GF-D8 (cell line): Measurements from ENCODE around the gene FLT1.

Source experiments
- DNase-seq: peaks from one replicate; lab custom pipeline; 2025; lab: John Stamatoyannopoulos, UW

The FLT1 gene

DNA sequence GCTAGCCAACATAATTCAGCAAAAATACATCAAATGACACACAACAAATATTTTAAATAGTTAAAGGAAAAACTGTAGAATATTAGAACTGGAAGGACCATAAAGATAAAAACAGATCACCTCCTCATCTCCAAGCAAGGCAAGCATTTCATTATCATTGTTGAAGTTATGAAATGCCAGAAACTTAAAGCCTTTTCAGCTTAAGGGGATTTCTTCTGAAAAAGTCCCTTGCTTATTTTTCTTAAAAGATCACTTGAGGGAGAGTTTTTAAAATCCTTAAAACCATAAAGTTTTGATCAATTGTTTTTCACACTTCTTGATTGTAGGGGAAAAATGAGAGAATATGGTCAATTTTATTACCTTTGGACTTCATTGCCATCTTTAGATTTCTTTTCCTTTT, 37.4 kb downstream of the FLT1 start:
- no peak for DNase-seq

DNA sequence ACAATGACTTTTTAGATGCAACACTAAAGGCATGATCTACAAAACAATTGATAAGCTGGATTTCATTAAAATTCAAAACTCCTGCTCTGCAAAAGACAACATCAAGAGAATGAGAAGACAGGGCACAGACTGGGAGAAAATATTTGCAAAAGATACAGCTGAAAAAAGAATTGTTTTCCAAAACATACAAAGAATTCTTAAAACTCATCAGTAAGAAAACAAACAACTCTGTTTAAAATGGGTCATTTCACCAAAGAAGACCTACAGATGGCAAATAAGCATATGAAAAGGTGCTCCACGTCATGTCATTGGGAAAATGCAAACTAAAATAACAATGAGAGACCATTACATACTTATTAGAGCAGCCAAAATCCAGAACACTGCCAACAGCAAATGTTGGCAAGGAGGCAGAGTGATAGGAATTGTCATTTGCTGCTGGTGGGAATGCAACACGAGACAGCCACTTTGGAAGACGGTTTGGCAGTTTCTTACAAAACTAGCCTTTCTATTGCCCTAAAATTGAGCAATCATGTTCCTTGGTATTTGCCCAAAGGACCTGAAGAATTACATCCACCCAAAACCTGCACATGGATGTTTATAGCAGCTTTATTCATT, 39.2 kb downstream of the FLT1 start:
- no peak for DNase-seq

DNA sequence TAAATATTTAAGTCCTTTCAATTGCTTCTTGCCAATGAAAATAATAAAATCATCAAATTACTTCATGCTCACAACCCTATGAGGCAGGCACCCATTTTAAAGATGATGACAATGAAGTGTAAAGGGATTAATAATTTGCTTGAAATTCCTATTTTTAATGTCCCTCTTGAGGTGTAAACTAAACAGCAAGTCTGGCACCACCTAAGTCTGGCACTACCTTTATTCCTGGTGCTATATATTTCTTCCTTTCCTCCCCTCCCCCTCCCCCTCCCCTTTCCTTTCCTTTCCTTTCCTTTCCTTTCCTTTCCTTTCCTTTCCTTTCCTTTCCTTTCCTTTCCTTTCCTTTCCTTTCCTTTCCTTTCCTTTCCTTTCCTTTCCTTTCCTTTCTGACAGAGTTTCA, 42.2 kb downstream of the FLT1 start:
- DNase-seq, result no peak

DNA sequence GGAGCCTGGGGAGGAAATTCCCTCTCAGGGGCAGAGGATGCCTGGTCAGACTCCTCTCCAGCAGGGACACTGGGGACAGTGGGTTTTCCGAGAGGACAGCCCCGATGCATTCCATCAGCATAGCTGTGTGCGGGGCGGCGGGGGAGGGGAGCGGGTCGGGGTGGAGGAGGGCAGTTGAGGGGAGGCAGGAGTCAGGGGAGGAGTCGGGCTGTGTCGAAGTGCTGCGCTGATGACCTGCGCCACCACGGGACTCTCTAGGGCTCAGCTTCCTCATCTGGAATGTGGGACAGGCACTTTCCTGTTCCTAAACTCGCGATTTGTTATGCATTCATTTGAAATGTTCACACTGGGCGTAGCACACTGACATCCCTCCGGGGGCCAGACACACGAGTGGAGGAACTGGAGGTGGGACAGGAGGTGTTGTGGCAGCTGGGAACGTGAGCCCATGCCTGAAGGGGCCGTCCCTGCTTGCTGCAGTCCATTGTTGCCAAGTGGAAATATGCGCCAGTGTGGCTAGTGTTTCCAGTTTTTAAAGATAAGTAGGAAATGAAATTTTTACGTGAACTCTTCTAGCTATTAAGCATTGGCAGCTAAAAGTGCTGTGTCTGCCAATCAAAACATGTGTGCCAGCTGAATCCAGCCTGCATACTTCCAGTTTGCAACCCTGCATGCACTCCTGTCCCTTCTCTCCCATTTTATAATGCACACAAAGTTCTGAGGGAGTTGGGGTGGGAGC, 43.3 kb downstream of the FLT1 start:
- no peak for DNase-seq

DNA sequence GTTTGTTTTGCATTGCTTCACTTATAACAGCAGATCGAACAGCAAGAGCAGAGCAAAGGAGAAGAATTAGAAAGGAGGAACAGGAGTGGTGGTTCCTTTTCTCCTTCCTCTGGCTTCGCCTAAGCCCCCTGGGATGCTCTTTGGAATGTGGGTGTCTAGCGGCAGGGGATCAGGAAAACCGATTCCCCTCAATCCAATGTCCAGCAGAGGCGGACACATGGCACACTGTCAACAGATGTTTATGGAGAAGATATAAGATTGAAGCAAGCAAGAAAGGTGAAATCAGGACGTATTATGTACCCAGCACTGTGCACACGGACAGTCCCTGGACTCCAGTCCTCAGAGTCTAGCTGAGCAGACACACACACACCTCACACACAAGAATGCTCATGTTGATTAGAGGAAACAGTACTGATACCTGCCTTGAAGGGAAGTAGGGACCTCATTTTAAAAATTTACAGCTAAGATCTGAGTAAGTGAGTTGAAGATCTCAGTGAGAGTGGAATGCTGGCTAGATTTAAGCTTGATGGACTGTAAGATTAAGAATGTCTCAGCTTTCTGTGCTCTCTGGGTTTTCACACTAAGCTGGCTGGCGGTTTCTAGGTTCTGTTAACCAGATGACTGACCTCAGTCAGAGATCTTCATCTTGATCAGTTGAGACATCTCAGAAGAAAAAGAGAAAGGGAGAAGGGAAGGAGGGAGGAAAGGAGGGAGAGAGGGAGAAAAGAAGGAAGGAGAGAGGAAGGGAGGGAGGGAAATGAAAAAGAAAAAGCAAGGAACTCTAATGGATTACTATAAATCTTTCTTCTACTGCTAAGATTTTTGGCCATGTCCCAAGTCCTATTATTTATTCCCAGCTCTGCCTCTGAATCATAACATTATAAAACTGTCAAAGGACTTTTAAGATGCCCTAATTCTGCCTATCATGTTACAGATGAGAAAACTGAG, 44.8 kb downstream of the FLT1 start:
- no peak for DNase-seq

DNA sequence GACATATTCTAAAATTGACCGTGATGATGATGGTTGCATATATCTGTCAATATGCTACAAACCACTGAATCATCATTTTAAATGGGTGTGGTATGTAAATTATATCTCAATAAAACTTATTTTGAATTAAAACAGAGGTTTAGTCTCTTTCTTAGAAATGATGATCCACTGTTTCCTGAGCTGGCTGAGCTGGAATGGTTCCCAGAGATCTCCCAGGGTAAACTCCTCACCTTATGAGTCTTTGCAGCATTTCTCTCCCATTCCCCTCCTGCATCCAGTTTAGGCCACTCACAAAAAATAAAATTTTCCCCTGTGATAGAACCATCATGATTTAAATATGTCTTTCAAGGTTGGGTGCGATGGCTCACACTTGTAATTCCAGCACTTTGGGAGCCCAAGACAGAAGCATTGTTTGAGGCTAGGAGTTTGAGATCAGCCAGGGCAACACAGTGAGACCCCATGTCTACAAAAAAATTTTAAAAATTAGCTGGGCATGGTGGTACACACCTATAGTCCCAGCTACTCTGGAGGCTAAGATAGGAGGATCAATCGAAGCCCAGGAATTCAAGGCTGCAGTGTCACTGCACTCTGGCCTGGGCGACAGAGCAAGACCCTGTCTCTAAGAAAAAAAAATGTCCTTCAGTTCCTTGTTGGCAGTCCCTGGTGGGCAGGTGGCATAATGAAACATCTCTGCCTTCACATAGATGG, 46.1 kb downstream of the FLT1 start:
- no peak for DNase-seq

DNA sequence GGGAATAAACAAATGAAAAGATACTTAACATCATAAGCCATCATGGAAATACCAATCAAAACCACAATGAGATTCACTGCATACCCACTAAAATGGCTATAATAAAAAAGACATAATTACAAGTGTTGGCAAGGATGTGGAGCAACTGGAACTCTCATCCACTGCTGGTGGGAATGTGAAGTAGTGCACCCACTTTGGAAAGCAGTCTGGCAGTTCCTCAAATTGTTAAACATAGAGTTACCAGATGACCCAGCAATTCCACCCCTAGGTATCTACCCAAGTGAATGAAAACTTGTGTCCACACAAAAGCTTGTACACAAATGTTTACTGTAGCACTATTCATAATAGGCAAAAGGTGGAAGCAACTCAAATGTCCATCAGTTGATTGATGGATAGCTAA, 46.9 kb downstream of the FLT1 start:
- no peak for DNase-seq

DNA sequence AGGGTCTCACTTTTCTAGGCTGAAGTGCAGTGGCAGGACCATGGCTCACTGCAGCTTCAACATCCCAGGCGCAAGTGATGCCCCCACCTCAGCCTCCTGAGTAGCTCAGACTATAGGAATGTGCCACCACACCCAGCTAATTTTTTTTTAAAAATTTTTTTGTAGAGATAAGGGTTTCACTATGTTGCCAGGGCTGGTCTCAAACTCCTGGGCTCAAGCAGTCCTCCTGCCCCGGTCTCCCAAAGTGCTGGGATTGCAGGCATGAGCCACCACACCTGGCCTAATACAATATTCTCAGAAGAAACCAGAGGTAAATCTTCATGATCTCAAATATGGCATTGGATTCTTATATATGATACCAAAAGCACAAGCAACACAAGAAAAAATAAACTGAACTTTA, 47.7 kb downstream of the FLT1 start:
- DNase-seq, result no peak

DNA sequence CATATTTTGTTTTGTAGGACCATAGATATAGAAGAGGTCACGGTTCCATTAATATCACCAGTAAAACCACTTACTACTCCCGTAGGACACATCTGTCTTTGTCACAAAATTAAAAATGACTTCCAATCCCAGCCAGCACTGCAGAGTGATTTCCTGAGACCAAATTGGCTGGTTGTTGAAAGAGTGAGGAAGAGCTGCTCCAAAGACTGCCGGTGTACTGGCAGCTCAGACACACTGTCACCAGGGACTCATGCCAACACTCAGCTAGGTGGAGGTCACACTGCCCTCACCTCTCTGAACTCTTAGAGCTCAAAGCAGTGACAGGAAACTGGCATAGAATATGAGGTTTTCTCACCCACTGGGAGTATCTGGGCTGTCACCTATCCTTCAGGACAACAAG, 52.1 kb downstream of the FLT1 start:
- DNase-seq, result no peak

DNA sequence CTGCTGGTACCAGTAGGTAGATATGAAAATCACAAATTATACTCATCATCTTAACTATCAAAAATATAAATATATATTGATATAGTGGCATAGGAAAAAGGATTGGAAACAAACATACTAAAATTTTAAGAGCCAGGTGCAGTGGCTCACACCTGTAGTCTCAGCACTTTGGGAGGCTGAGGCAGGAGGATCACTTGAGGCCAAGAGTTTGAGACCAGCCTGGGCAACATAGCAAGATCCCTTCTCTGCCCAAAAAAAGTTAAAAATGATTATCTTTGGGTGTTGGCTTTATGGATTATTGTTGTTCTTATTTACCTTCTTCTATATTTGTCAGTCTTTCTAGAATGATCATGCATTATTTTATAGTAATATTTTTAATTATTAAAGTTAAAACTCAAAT, 53.4 kb downstream of the FLT1 start:
- DNase-seq, result no peak

DNA sequence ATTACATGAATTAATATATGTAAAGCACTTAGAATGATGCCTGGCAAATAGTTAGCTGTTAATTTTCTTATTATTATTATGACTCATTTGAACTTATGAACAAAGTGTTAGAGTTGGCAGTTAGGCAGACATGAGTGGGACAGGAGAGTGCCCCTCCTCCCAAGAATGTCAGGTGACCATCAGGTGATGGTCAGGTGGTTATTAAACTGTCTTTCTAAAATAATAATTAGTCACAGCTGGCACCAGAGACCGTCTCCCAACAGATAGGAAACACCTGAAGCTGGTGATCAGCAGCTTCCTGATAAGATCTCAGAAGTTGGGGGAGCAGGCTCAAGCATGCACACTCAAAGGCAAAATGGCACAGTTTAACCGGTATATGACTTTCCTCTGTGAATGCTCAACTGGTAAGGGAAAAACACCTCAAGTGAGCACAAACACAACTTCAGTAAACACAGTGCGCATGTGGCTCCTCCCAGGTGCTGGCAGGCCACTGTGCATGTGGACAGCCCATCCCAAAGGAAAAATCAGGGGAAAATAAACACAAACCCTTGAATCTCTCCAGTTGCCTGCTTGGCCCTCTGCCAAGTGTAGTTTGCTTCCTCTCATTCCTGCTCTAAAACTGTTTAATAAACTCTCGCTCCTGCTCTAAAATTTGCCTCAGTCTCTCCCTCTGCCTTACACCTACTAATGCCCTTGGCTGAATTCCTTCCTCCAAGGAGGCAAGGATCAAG, 54.0 kb downstream of the FLT1 start:
- no peak for DNase-seq

DNA sequence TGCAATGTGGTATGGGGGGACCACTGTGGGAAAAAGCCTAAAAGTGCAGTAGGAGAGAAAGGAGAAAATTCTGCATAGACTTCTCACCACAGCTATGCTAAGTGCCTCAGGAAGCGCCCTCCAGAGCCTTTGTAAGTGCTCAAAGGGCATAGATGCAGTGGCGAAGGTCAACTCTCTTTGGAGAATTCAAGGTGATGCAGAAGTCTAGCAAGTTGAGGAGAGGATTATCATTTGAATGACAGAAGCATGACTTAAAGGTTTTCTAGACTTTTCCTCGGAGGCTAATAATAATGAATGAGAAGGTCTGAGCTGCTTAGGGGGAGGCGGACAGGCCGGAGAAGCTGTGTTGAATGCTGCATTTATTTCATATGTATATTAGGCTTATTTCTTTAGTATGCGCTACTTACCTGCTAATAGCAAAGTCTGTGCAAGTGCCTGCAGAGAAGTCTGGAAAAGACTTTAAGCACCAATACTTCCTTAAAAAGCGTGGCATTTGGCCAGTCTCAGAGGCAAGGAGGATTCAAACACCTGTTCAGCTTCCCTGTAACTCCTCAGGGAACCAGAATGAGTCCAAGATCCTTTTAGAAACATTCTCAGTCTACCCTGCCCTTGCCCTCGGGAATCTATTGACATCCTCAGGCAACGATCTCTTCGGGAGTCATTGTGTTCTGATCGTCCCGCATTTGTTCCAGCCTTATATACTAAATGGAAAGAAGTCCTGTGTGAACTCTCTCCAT, 56.2 kb downstream of the FLT1 start:
- DNase-seq, result no peak

DNA sequence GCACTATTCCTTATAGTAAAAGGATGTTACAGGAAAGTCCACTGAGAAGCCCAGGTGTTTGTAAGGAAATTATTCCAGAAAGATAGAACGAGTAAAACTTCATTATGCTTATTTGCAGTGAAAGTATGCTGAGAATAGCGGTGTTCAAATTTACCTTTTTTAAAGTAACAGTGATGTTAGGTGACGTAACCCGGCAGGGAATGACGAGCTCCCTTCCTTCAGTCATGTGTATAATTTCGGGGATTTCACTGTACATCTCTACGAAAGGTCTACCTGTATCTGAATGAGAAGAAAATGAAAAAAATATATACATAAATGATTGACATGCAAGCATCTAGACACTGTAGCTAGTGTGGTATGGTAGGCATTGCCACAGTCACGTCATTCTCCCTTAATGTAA, 56.9 kb downstream of the FLT1 start:
- no peak for DNase-seq

DNA sequence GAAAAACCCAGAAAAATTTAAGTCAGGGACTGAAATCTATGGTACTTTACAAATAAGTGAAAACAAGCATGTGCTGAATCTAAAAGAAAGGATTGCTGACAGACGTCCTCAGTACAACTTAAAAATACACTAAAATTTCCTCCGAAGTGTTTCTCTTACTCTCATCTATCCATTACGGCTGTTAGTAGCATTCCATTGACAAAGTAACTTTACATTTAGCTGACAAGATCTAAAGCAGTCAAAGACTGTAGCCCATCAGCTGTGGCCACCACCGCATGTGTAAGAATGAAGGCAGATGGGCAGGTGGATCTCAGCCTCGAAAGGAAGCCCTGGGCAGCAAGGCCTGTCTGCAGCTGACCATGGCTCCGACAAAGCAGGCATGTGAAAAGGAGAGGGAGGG, 59.0 kb downstream of the FLT1 start:
- DNase-seq, result no peak

DNA sequence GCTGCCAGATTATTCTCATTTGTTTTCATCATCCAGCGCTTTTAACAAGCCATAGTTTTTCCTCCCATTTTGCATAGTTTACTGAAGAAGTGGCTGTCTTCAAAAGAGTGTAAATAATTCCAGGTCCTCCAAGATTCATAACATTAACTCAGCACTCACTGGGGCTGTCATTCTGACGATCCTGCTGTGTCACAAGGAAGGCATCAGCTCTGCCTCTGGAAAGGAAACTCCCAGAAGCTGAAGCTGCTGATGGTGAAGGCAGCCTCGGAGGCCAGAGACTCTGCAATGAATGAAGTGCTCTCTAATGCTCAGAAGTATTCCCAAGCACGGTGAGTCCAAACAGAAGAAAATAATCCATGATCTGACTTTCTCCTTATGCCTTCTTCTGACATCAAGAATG, 60.0 kb downstream of the FLT1 start:
- no peak for DNase-seq

DNA sequence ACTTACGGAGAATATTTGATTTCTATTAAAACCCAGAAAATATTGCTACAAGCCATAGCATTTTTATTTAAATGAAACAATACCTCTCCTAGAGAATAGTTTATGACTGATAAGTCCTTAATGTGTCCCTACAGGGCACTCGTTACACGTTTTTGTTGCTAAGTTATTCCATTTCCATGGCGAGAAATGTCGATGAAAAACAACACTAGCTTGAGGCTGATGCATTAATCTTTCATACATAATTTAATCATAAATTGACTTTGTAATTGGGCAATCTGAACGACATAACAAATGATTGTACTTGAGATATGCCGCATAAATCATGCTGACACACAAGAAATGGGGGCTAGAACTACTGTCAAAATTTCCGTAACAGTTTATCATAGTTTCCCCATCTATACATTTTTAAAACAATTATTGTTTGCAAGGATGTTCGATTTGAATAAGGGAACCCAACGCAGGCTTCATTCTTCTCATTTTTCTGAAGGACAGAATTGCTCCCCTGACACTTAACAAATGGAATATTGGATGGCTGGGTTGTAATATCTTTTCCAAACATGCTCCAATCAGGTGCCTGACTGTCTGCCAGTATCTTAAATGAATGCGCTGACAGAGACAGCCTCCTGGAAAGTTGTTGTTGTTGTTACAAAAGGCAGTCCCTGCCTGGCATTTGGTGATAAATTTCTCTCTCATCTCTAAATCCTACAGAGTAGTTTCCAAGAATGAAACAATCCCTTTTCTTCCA, 61.9 kb downstream of the FLT1 start:
- DNase-seq, result no peak

DNA sequence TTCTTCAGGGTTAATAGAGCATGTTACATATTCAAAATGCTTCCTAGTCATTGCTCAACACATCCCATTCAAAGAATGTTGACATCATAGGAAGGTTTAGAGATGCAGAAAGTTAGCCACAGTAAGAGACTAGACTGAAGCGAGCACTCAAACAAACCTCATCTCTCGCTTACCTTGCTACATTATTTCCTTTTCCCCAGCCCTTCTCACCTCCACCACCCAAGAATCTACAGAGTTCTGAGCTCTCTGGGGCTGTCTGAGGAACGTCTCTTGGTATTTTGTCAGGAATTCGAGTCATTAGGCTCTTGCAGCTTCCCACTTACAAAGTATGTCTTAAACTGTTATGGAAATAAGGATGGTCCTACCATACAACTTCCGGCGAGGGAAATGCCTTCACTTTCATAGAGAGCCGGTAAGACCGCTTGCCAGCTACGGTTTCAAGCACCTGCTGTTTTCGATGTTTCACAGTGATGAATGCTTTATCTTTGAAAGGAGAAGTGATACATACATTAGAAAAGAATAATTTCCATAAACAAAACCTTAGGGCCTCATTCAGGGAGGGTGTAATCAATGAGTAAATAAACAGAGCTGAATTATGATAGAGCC, 65.1 kb downstream of the FLT1 start:
- no peak for DNase-seq

DNA sequence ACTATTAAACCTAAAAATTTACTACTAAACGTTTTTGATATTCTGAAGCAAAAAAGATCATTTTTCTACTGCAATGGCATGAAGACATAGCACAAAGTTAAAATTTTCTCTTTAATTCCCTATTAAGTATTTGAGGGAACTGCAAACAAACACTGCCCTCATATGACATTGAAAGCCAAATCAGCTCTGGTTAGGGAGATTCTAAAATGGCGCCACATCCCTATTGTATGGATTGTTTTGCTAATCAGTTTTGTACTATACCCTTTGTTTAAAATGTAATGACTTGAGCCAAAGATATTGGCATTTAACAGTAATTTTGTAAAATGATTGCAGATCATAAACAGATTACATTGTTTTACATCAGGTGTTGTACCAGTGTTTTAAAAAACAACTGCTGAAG, 65.8 kb downstream of the FLT1 start:
- no peak for DNase-seq

DNA sequence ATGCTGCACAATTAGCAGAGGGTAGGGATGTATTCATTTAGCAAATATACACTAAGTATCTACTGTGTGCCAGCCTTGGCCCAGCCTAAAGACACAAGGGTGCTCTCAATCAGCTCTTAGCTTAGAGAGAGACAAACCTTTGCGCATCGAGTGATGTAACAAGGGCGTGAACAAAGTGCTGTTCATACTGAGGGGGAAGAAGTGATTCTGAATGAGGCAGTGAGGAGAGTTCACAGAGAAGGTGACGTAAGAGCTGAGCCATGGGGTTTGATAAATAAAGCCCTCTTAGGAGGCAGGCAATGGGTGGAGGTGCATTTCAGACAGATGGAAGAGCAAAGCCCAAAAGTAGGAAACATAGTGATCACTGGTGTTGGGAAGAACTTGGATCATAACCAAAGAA, 68.5 kb downstream of the FLT1 start:
- no peak for DNase-seq

DNA sequence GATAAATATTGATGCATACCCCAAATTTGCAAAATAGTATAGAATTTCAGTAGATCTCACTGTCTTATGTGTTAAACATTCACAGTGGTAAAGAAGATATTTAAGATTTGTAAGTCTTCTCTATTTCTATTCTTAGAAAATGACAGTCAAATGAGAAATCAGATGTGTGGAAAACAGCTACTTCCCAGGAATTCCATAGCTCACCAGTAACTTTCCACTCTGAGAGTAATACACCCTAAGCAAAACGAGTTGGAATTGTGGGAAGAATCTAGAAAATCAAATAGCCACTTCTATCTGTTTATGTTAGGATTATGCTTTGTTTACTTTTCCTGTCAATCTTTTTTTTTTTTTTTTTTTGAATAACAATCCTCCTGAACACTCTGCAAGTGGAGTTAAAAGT, 69.1 kb downstream of the FLT1 start:
- no peak for DNase-seq
